Activated T-cell treated with anti-CD3 and anti-CD28 coated beads, Interleukin-2, amount 50 U/mL, for 1 hour (primary cell): ENCODE results near the gene ZNF468.
"Not testable (repeated sequence)": the region's sequence is repeated elsewhere in the genome, so short reads cannot be mapped to it uniquely, and the experiment has no call there.

Experiments
- DNase-seq: peaks from one replicate; pipeline ENCODE4 v3.0.0-alpha.2; 2020

Gene ZNF468

GRCh38 chr19:52857378-52858191 lies at the start of gene ZNF468:
TSS of gene ZNF468 (minus strand) at chr19:52857619. CDS start at chr19:52854272, 3,347 bp downstream.
- DNase-seq: peak; percentile 74

DNA sequence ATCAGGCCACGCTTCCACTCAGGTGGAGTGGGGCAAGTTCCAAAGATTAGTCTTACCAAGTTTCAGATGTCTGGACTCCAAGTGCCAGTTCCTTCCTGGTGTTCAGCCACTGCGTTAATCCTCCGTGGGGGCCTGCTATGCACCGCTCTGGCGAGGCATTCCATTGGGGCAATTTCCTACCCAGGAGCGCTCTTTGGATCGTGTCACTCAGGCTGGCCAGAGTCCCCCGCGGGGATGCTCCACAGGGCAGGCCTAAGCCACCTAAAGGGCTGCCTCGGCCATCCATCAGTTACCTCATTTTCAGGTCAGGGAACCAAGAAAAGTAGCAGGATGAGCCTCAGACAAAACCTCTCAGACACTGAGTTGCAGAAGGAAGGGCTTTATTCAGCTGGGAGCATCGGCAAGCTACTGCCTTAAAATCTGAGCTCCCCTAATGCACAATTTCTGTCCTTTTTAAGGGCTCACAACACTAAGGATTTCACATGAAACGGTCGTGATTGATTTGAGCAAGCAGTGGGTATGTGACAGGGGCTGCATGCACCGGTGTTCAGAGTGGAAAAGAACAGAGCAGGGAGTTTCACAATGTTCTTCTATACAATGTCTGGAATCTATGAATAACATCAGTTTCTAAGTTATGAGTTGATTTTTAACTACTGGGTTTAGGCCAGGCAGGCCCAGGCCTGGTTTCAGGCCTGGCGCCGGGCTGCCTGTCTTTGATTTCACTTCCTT lies 46.8 kb upstream of the ZNF468 start:
- DNase-seq: not testable (repeated sequence)

DNA sequence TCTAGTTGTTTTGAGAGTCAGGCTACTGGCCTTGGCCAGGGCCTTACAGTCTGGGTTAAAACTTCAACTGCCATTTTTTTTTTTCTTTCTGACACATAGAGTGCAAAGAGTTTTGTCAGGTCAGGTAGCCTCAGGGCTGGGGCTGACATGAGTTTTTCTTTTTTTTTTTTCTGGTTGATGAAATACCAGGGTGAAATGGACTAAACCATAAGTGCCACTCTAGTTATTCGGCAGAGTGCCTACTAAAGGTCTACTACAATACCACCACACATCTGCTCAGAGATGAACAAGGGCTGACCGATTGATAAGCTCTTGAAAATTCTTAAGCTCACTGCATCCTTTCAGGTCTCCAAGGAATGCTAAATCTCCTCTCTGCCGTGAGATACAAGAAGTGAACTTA lies 44.4 kb upstream of the ZNF468 start:
- DNase-seq: no peak

DNA sequence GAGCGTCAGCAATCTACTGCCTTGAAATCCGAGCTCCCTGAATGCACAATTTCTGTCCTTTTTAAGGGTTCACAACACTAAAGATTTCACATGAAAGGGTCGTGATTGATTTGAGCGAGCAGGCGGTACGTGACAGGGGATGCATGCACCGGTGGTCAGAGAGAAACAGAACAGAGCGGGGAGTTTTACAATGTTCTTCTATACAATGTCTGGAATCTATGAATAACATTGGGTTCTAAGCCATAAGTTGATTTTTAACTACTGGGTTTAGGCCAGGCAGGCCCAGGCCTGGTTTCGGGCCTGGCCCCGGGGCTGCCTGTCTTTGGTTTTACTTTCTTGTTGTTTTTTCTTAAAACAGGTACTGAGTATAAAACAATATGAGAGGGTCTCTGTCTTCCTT lies 41.2 kb upstream of the ZNF468 start:
- DNase-seq: not testable (repeated sequence)

GRCh38 chr19:52898101-52898500 lies 40.7 kb upstream of the ZNF468 start:
- DNase-seq: no peak

GRCh38 chr19:52897138-52897935 lies 39.9 kb upstream of the ZNF468 start, which contains the start of gene ZNF320:
TSS of gene ZNF320 (minus strand) at chr19:52897635. CDS start at chr19:52890255, 7,380 bp downstream.
- peak; percentile 89 for DNase-seq

DNA sequence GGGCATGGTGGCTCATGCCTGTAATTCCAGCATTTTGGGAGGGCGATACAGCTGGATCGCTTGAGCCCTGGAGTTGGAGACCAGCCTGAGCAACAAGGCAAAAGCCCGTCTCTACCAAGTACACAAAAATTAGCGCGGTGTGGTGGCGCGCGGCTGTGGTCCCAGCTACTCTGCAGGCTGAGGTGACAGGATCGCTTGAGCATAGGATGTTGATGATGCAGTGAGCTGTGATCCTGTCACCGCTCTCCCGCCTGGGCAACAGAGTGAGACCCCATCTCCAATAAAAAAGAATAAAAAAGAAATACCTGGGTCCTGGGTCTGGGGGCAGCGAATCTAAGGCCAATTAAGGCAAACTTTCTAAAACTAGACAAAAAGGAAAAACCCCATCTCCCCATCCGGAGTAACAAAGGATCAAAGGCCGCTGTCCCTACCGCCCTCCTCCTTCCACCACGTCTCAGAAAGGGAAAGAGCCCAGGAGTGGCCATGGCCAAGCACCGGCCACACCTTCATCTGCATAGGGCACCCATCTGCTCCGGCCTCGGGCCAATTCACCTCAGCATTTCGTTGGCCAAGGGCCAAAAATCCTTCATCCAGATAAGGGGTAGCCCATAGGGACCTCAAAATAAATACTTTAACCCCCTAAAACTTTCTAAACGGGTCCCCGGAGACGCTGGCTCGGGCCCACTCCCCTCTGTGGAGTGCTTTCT lies 39.2 kb upstream of the ZNF468 start:
- no peak for DNase-seq

- no peak for DNase-seq
Measured at GRCh38 chr19:52891336-52891735, 33.9 kb upstream of the ZNF468 start.

GRCh38 chr19:52889931-52890330 lies 32.5 kb upstream of the ZNF468 start:
- no peak for DNase-seq

DNA sequence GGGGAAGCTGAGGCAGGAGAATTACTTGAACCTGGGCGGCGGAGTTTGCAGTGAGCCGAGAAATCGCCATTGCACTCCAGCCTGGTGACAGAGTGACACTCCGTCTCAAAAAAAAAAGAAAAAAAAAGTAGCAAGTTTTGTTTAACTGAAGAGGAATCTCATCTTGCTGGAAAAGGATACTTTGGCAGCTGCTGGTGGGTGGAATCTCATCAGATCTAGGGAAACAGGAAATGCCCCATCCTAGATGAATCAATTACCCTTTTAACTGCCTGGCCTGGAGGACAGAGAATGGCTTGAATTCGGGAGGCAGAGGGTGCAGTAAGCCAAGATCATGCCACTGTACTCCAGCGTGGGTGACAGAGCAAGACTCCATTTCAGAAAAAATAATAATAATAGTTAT lies 31.7 kb upstream of the ZNF468 start:
- no peak for DNase-seq

- DNase-seq: no peak
Measured at GRCh38 chr19:52880895-52881389, 23.5 kb upstream of the ZNF468 start.

DNA sequence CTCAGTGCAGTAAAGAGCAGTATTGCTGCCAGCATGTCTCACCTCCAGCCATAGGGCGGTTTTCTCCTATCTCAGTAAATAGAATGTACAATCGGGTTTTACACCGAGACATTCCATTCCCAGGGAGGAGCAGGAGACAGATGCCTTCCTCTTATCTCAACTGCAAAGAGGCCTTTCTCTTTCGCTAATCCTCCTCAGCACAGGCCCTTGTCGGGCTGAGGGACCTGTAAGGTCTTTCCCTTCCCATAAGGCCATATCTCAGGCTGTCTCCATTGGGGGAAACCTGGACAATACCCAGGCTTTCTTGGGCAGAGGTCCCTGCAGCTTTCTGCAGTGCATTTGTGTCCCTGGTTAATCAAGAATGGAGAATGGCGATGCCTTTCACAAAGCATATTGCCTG lies 15.6 kb upstream of the ZNF468 start:
- not testable (repeated sequence) for DNase-seq

GRCh38 chr19:52871466-52871865 lies 14.0 kb upstream of the ZNF468 start:
- DNase-seq: no peak

- not testable (repeated sequence) for DNase-seq
Measured at GRCh38 chr19:52868031-52868430, 10.6 kb upstream of the ZNF468 start.

DNA sequence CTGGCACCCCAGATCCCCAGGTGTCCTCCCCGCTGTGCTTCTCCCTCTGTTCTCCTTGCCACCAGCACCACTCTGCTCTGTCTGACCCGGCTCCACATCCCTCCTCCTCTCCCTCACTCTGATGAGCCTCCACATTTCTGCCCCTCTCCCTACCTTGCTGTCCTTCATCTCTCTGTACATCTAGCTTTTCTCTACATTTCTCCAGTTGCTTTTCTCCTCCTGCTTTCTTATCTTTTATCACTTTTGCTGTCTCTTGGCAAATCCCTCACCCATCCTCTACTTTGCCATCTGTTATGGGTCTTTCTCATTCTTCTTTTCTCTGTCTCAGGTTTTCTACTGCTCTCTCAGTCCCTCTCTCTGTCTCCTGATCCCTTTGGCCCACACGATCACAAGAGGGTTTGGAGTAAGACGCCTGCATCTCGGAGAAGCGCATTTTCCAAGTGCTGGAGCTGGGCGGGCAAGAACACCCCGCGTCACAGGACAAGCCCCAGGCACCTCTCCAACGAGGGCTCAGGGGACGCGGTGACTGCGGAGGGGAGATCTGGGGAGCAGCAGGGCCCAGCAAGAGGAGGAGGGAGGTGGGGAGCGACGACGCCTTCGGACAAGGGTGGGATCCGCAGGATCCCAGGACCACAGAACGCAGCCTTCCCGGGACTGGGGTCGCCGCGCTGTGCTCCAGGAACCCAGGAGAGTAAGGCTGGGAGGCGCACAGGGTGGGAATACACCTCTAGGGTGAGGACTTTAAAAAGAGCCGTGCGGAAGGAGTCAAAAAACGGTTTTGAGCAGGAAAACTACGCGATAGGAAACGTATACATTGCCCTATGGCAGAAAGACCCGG lies 660 bp downstream of the ZNF468 start:
- peak; percentile 18 for DNase-seq

GRCh38 chr19:52847352-52847751 lies 10.1 kb downstream of the ZNF468 start:
- DNase-seq: not testable (repeated sequence)

- DNase-seq: not testable (repeated sequence)
Measured at GRCh38 chr19:52840825-52841465, 16.5 kb downstream of the ZNF468 start.

GRCh38 chr19:52834289-52834688 lies 23.1 kb downstream of the ZNF468 start:
- not testable (repeated sequence) for DNase-seq

DNA sequence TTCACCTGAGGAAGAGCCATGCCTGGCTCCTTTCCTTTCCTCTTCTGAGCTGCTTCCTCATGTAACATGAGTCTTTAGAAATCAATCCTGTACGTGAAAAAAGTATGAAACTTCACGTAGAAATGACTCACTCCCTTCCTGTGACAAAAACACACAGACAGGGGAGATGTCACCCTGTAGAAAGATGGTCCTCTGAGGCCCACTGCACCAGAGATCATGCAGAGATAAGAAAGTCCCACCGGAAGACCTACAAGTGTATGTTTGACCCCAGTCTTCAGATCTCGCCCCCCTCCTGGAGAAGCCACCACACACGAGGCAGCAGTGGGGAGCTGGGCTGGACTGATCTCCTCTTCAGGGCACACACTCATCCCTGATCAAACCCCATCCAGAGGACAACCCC lies 23.9 kb downstream of the ZNF468 start:
- DNase-seq: not testable (repeated sequence)

- not testable (repeated sequence) for DNase-seq
Measured at GRCh38 chr19:52829866-52830265, 27.6 kb downstream of the ZNF468 start.

GRCh38 chr19:52825765-52826164 lies 31.7 kb downstream of the ZNF468 start:
- no peak for DNase-seq
